Stomach (tissue), 4 donors: Measurements from ENCODE around the gene BCAS3.

ENCODE experiments used
- EP300 ChIP-seq: sonication (generic); formaldehyde crosslinking; IDR thresholded peaks from one replicate; pipeline ENCODE4 v1.6.1; 2017; ENCODE audit warnings: antibody characterized with exemption
- POLR2A ChIP-seq, 4 donors: fragments of 450-650 bp; IDR thresholded peaks; one replicate each; pipeline ENCODE4 v1.6.1; 2016; ENCODE audit warnings: antibody characterized with exemption in 4 of 4, control low read depth in 2 of 4, mild to moderate bottlenecking in 1 of 4, moderate library complexity in 1 of 4
- TF ChIP-seq, protein P1 (sequence below), 7 experiments: fragments of 450-650 bp in 4 of 7; fragments of 200-600 bp in 3 of 7; sonication (generic) in 3 of 7; IDR thresholded peaks; one replicate each; pipeline ENCODE4 v1.5.1; 2016 to 2019; ENCODE audit warnings: antibody characterized with exemption in 7 of 7, control low read depth in 2 of 7, mild to moderate bottlenecking in 1 of 7

DNA sequence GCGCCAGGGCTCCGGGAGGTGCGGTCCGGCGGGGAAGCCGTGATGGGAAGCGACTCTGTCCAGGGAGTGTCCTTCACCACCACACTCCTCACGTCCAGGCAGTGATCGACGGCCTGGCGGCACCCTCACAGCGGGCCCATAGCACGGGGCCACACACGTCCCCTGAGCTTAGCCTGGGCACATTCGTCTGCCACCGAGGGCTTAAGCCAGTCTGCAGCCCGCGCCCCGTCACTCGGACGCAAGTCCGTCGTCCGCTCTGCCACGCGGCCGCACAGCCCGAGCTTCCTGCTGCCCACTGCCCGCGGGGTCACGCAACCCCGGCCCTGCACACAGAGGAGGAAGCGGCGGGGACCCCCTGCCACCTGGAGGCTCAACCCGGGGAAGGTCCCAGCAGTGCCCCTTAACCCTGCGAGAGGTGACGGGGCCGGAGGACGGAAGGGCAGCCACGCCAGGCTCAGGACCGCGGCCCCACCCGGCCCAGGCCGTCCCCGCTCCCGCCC, 719.0 kb downstream of the BCAS3 start:
- TF ChIP-seq, protein P1, sequence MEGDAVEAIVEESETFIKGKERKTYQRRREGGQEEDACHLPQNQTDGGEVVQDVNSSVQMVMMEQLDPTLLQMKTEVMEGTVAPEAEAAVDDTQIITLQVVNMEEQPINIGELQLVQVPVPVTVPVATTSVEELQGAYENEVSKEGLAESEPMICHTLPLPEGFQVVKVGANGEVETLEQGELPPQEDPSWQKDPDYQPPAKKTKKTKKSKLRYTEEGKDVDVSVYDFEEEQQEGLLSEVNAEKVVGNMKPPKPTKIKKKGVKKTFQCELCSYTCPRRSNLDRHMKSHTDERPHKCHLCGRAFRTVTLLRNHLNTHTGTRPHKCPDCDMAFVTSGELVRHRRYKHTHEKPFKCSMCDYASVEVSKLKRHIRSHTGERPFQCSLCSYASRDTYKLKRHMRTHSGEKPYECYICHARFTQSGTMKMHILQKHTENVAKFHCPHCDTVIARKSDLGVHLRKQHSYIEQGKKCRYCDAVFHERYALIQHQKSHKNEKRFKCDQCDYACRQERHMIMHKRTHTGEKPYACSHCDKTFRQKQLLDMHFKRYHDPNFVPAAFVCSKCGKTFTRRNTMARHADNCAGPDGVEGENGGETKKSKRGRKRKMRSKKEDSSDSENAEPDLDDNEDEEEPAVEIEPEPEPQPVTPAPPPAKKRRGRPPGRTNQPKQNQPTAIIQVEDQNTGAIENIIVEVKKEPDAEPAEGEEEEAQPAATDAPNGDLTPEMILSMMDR (IDR thresholded peaks at IDR 0.05) = no peak
- no peak for TF ChIP-seq POLR2A (IDR thresholded peaks at IDR 0.05)
- no peak for TF ChIP-seq EP300
